ENCODE measurements around the gene STAG3.

DNA sequence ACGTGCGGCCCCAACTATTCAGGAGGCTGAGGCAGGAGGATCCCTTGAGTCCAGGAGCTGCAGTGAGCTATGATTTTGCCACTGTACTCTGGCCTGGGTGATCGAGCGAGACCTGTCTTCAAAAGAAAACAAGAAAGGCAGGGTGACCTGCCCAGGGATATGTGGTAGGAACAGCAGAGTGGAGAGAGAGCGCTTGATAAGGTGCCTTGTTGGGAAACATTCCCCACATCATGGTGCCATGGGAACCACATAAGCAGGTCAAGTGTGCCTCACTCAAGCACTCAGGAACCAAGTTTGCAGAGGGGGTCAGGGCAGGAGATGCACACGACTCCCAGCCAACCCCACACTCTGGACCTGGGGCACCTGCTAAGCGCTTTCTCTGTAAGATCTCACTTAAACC is 79.3 kb downstream of the STAG3 start:
- TF ChIP-seq, protein P1, sequence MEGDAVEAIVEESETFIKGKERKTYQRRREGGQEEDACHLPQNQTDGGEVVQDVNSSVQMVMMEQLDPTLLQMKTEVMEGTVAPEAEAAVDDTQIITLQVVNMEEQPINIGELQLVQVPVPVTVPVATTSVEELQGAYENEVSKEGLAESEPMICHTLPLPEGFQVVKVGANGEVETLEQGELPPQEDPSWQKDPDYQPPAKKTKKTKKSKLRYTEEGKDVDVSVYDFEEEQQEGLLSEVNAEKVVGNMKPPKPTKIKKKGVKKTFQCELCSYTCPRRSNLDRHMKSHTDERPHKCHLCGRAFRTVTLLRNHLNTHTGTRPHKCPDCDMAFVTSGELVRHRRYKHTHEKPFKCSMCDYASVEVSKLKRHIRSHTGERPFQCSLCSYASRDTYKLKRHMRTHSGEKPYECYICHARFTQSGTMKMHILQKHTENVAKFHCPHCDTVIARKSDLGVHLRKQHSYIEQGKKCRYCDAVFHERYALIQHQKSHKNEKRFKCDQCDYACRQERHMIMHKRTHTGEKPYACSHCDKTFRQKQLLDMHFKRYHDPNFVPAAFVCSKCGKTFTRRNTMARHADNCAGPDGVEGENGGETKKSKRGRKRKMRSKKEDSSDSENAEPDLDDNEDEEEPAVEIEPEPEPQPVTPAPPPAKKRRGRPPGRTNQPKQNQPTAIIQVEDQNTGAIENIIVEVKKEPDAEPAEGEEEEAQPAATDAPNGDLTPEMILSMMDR (conservative IDR thresholded peaks at IDR 0.05; ENCODE audit: low read length), result no peak
- TF ChIP-seq EZH2phosphoT487 (IDR thresholded peaks at IDR 0.05; ENCODE audit: borderline replicate concordance), result no peak
